Measurements from ENCODE around the gene MKRN2OS. TPM values are rescaled to one million over a fixed set of nuclear protein-coding genes. Genes with fewer than 3 reads are reported as not detected.

Gene MKRN2OS
- total RNA-seq, 1 donor from 2014 or later: 0.92 TPM

GRCh38 chr3:12574661-12575060, 29.4 kb upstream of the MKRN2OS start:
- no peak for DNase-seq (ENCODE audit: extremely low spot score, unreplicated experiment)
- Mint-ChIP-seq H3K36me3 (peaks cover 38% of the 10 kb centered on the region), H3K9me3 (no peaks in the 10 kb centered on the region), H3K4me3 (no peak overlapping the region), H3K27me3 (no peaks in the 10 kb centered on the region), H3K4me1 (ENCODE audit: unreplicated experiment) (no peaks in the 10 kb centered on the region), H3K27ac (peak overlapping the region; percentile 46)
- TF ChIP-seq CTCF (conservative IDR thresholded peaks at IDR 0.05): no peak

- Mint-ChIP-seq H3K9me3 (no peaks in the 10 kb centered on the region), H3K4me1 (ENCODE audit: unreplicated experiment) (no peaks in the 10 kb centered on the region), H3K27ac (no peak overlapping the region), H3K4me3 (no peak overlapping the region), H3K36me3 (peaks cover 37% of the 10 kb centered on the region), H3K27me3 (no peaks in the 10 kb centered on the region)
- no peak for DNase-seq (ENCODE audit: extremely low spot score, unreplicated experiment)
- no peak for TF ChIP-seq CTCF (conservative IDR thresholded peaks at IDR 0.05)
Observed at GRCh38 chr3:12574131-12574530, 28.8 kb upstream of the MKRN2OS start.

DNA sequence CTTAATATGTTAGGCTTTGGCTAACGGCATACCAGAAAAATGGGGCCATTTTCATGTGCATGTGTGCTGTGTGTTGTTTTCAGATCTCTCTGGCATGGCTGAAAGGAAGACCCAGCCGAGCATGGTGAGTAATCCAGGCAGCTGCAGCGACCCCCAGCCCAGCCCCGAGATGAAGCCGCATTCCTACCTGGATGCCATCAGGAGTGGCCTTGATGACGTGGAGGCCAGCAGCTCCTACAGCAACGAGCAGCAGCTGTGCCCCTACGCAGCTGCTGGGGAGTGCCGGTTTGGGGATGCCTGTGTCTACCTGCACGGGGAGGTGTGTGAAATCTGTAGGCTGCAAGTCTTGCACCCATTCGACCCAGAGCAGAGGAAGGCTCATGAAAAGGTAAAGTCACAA, 26.7 kb upstream of the MKRN2OS start:
- Mint-ChIP-seq H3K4me1 (ENCODE audit: unreplicated experiment) (no peaks in the 10 kb centered on the region), H3K4me3 (no peak overlapping the region), H3K27ac (no peak overlapping the region), H3K36me3 (peaks cover 30% of the 10 kb centered on the region), H3K27me3 (no peaks in the 10 kb centered on the region), H3K9me3 (no peaks in the 10 kb centered on the region)
- DNase-seq (ENCODE audit: extremely low spot score, unreplicated experiment): no peak
- TF ChIP-seq CTCF (conservative IDR thresholded peaks at IDR 0.05): no peak

GRCh38 chr3:12569836-12570235, 24.5 kb upstream of the MKRN2OS start:
- H3K36me3 Mint-ChIP-seq: peaks cover 29% of the 10 kb centered on the region
- H3K9me3 Mint-ChIP-seq: peaks cover 5% of the 10 kb centered on the region
- H3K27me3 Mint-ChIP-seq: no peaks in the 10 kb centered on the region
- H3K27ac Mint-ChIP-seq: no peak overlapping the region
- no peak for TF ChIP-seq CTCF (conservative IDR thresholded peaks at IDR 0.05)
- no peak for DNase-seq (ENCODE audit: extremely low spot score, unreplicated experiment)
- no peaks in the 10 kb centered on the region for H3K4me1 Mint-ChIP-seq (ENCODE audit: unreplicated experiment)
- H3K4me3 Mint-ChIP-seq: no peak overlapping the region

DNA sequence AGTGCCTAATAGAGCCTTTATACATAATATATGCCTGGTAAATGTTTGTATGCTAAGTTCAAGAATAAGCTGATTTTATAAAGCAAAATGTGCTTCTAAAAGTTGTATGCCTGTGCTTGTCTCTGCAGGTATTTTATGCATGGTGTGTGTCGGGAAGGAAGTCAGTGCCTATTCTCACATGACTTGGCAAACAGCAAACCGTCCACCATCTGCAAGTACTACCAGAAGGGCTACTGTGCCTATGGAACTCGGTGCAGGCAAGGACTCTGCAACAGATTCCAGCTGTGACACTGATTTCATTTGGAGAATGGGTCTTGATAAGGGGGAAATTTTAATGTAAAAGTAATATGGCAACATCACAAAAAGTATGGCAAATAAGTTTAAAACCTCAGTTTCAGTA, 23.4 kb upstream of the MKRN2OS start:
- Mint-ChIP-seq H3K9me3 (peaks cover 5% of the 10 kb centered on the region), H3K27me3 (no peaks in the 10 kb centered on the region), H3K36me3 (peaks cover 27% of the 10 kb centered on the region), H3K4me1 (ENCODE audit: unreplicated experiment) (no peaks in the 10 kb centered on the region), H3K27ac (no peak overlapping the region), H3K4me3 (no peak overlapping the region)
- TF ChIP-seq CTCF (conservative IDR thresholded peaks at IDR 0.05): no peak
- DNase-seq (ENCODE audit: extremely low spot score, unreplicated experiment): no peak

GRCh38 chr3:12566976-12567375, 21.7 kb upstream of the MKRN2OS start:
- Mint-ChIP-seq H3K27me3 (no peaks in the 10 kb centered on the region), H3K27ac (peak overlapping the region; percentile 21), H3K9me3 (peaks cover 5% of the 10 kb centered on the region), H3K4me3 (no peak overlapping the region), H3K36me3 (peaks cover 23% of the 10 kb centered on the region), H3K4me1 (ENCODE audit: unreplicated experiment) (peaks cover 7% of the 10 kb centered on the region)
- no peak for DNase-seq (ENCODE audit: extremely low spot score, unreplicated experiment)
- no peak for TF ChIP-seq CTCF (conservative IDR thresholded peaks at IDR 0.05)

All from type B pancreatic cell (in vitro differentiated cells).